HL-60/S4 treated with retinoic acid at 250 ng/mL for 4 days and 3 days (cell line): ENCODE measurements around the gene NMNAT3.

Experiments used
- in situ Hi-C: fragments of 300-500 bp; cut with MboI; formaldehyde crosslinking; loops from 2 replicates; pipeline ENCODE4 v1.7.0; 2022; ENCODE audit warnings: low sequenced_read_pairs

NMNAT3 gene

GRCh38 chr3:139552632-139553365, 125.0 kb downstream of the NMNAT3 start:
- in situ Hi-C loops = no loop called here

DNA sequence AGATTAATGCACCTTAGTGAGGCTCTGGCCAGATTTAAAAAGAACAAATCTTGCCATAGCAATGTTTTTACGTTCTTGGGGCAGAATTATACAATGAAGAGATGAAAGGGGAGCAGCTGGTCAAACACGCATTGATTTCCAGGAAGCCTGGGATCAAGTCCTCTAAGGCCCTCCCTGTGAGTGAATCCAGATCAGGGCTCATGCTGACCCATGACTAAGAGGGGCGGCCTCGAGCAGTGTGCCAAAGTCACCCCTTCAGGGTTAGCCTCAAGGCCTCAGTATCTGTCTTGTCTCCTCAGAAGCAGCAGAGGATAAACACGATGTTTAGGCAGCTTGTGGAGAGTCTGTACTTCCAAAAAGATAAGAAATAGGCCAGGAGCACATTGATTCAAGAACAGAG, 129.0 kb downstream of the NMNAT3 start:
- in situ Hi-C loops = no loop called here

- in situ Hi-C loops = no loop called here
Observed at GRCh38 chr3:139547666-139548065, 130.1 kb downstream of the NMNAT3 start.

DNA sequence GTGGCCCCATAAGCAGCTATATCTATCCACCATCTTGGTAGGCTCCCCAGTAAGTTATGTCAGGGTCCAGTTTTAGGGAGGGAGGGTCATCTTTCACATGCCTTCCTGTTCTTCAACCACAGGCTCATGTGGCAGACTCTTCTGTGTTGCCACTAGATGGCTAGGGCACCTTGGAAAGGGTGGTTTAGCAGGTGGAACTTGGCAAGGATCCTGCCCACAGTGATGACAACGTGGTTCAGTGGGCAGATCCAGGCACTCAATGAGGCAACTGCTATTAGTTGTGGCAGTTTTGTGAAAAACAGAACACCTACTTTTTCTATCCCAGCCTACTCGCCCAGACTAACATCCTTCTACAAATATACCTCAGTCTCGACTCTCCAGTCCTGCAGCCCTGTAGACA, 131.0 kb downstream of the NMNAT3 start:
- in situ Hi-C loops = no loop called here

DNA sequence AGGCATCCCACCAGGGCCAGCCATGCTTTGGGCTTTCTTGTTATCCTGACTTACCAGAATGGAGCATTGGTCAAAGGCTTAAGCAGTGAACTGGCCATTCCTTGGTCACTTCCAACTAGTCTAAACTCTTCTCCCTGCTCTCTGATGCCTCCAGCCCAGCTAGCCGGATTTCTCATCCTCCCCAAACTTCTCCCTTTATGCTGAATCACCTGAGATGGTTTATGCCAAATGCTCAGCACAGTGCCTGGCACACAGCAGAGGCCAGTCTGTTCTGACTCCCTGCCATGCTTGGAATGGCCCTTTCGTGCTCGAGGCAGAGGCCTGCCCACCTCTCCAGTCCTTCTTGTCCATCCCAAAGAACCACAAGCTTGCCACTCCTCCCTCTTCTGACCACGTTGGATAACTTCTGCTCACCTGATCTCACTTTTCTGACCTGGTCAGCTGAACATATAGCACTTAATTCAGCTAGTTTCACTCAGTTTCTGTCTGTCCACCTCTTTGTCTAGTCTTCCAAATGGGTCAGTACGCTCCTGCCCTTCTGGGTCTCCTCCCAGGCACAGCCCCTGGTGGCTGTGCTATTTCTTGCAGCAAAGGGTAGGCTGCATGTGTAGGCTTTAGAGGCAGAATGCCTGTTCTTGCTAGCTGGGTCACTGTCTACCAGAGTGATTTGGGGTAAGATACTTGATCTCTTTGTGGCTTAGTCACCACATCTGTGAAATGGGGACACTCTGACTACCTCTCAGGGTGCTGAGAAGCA, 136.1 kb downstream of the NMNAT3 start:
- in situ Hi-C loops = no loop called here

- in situ Hi-C loops = no loop called here
Observed at GRCh38 chr3:139540651-139541531, 136.9 kb downstream of the NMNAT3 start.

DNA sequence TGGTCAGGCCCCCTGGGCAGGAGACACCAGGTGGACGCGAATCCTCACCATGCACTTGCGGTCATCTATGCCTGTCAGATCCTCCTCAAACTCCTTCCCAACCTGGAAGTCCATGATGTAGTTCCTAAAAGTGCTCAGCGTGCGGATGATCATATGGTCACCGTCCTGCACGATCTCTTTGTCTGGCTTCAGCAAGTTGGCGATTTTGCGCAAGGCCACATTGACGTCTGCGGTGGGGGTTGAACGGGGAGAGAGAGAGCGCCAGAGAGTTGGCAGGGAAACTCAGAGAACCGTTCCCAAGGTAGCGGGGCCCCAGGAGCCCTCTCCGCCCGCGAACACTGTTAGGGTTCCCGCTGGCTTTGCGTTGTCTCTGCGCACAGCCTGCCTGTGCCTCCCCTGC, 139.0 kb downstream of the NMNAT3 start:
- in situ Hi-C loops = no loop called here

GRCh38 chr3:139537795-139538621, 139.8 kb downstream of the NMNAT3 start:
- in situ Hi-C loops = no loop called here

GRCh38 chr3:139537361-139537760, 140.4 kb downstream of the NMNAT3 start:
- in situ Hi-C loops = no loop called here

DNA sequence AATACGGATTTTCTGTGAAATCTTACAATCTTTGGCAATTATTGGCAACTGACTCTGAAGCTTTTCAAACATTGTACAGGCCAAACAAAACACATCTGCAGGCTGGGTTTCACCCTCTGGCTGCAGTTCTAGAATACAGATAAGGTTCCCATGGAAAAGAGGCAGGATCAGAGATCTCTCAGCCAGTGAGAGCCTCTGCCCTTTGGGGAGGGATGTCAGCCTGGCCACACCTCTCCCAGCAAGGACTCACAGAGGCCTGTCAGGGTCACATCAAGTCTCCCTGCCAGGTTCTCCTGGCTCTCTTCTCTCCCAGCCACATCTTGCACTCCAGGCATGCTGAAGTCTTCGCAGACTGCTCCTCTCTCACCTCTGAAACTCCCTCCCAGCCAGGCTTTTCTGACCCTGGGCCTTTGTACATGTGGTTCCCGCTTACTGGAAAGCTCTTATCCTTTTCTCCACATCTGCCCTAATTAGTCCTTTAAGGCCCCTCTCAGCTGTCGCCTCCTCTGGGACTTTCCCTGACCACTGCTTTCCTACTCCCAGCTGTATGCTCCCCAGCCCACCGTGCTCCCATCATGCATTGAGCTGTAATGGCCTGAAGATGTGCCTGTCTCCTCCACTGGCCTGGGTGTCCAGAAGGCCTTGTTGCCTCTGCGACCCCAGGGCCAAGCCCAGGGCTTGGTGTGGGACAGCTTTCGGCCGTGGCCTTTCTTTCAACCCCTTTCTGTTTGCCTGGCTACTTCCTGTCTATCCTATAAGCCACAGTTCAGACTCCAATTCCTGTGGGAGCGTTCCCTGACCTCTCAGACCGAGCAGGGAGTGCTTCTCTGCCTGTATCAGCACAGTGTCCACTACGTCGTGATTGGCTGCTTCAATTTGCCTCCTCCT, 142.5 kb downstream of the NMNAT3 start:
- in situ Hi-C loops = no loop called here

- in situ Hi-C loops = no loop called here
Observed at GRCh38 chr3:139534455-139534812, 143.3 kb downstream of the NMNAT3 start.

- in situ Hi-C loops = no loop called here
Observed at GRCh38 chr3:139533781-139534454, 143.9 kb downstream of the NMNAT3 start.

GRCh38 chr3:139532976-139533375, 144.8 kb downstream of the NMNAT3 start:
- in situ Hi-C loops = no loop called here

- in situ Hi-C loops = no loop called here
Observed at GRCh38 chr3:139530717-139531116, 147.1 kb downstream of the NMNAT3 start.

- in situ Hi-C loops = no loop called here
Observed at GRCh38 chr3:139529662-139530061, 148.1 kb downstream of the NMNAT3 start.

GRCh38 chr3:139528924-139529323, 148.8 kb downstream of the NMNAT3 start:
- in situ Hi-C loops = no loop called here

DNA sequence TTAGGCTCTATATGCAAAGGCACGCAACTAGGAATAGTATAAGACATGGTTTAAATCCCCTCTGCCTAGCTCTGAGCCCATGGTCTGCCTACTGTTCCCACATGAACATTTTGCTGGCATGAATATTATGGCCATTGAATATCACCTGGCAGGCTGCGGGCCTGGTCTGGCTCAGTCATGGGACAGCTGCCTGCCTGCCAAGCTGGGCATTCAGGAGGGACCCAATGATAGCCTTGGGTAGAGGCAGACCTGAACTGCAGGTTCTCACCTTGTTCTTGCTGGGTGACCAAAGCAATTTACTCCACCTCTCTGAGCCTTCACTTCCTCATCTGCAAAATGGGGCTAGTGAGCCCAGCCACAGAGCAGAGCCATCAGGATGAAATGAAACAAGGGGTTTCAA, 149.5 kb downstream of the NMNAT3 start:
- in situ Hi-C loops = no loop called here

- in situ Hi-C loops = no loop called here
Observed at GRCh38 chr3:139527265-139527664, 150.5 kb downstream of the NMNAT3 start.

DNA sequence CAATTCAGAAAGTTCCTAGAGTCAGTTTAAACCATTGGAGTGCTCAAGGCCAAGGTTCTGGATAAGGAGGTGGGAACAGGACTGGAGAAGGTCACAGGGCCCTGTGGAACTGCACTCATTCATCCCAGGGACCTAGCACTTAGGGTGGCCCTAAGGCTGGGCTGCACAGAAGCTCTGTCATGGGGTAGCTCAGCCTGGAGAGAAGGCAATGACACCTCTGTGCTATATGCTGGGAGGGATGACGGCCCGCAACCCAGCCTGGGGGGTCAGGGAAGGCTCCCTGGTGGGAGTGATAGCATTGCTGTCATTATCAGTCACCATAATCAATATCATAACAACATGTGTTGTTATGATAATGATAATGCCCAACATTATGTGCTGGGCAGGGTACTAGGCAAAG, 151.6 kb downstream of the NMNAT3 start:
- in situ Hi-C loops = no loop called here
